ENCODE data around the gene SSH3.

GRCh38 chr11:67306769-67307544 is 3.6 kb downstream of the SSH3 start:
- TF ChIP-seq POLR2A (IDR thresholded peaks at IDR 0.05) (no peak), CTCF (IDR thresholded peaks at IDR 0.05) (no peak), POLR2AphosphoS5 (IDR thresholded peaks at IDR 0.05) (no peak)

Measured in prostate gland (tissue), 2 donors.